Heart left ventricle (tissue), 13 donors: Measurements from ENCODE around the gene ZNF444.

Experiments used
- CTCF ChIP-seq, 12 donors: fragments of 200-600 bp; sonication (generic) in 4 of 12; IDR thresholded peaks; one replicate each; pipeline versions ENCODE4 v1.5.0 to v1.8.0; 2018 to 2022; ENCODE audit warnings: antibody characterized with exemption in 12 of 12, mild to moderate bottlenecking in 5 of 12
- POLR2A ChIP-seq, 2 donors: fragments of 450-650 bp; IDR thresholded peaks; one replicate each; pipeline ENCODE4 v1.6.1; 2017; ENCODE audit warnings: antibody characterized with exemption in 2 of 2, mild to moderate bottlenecking in 2 of 2, moderate library complexity in 2 of 2
- donor health status: ischemic (EF 13 %, LVEDD 7.1; RV severe dilation, severe dysfunction).
- donor health status: DM: no; HTN: yes; CAD: no.
- donor health status: DM: no; HTN: no; CAD: no.
- donor health status: ischemic (EF 25% LVEDD 6.9; RV normal size, moderate dysfunction).
- donor health status: ischemic (EF 25% LVEDD 5.7; RV mildly dilated, moderate dysfunction).
- donor health status: ischemic (EF 35%, LVEDD 5.7; RV mildly dilated, moderate dysfunction).
- donor health status: nonischemic (EF 11% LVEDD 7.7; RV severe dilation, severe dysfunction).
- donor health status: DM: yes; HTN: yes; CAD: no.
- donor health status: PGD.
- donor health status: ischemic (EF 29% LVEDD 5.4; RV normal size, mild dysfunction).
- donor health status: nonischemic (EF 23%, LVEDD 6.1; RV moderate dilation, normal function).

DNA sequence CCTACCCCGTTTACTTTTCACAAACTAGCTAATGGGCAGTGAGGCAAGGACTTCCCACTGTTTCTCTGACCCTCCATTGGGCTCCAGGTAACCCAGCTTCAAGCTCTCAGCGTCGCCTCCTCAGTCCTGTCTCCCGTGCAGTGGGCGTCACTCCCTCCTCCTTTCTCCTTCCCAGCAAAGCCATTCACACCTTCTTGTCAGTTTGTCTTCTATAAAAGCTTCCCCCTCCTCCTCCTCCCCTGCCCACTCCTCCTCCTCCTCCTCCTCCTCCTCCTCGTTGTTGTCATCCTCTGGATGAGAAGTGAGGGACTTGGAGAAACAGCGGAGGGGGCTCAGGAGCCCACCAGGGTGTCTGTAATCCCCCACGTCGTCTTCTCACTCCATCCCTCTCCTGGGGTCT lies 33.0 kb downstream of the ZNF444 start:
- TF ChIP-seq CTCF (IDR thresholded peaks at IDR 0.05) (no peak), POLR2A (IDR thresholded peaks at IDR 0.05) (no peak)
